GM08714 (cell line): ENCODE measurements around the gene NOSTRIN.
"Not testable (repeated sequence)": the region's sequence is repeated elsewhere in the genome, so short reads cannot be mapped to it uniquely, and the experiment has no call there.

Experiments used
- H3K4me3 ChIP-seq: fragments of 200-500 bp; sonication (Bioruptor generic); 2 replicates; pipeline ENCODE4 v1.5.1; 2014; ENCODE audit warnings: mild to moderate bottlenecking, low read length, inconsistent platforms
- ZNF274 ChIP-seq: IDR thresholded peaks from 2 replicates; pipeline ENCODE4 v1.6.1; 2012; ENCODE audit warnings: mild to moderate bottlenecking, low read depth, low read length

NOSTRIN gene, protein sequence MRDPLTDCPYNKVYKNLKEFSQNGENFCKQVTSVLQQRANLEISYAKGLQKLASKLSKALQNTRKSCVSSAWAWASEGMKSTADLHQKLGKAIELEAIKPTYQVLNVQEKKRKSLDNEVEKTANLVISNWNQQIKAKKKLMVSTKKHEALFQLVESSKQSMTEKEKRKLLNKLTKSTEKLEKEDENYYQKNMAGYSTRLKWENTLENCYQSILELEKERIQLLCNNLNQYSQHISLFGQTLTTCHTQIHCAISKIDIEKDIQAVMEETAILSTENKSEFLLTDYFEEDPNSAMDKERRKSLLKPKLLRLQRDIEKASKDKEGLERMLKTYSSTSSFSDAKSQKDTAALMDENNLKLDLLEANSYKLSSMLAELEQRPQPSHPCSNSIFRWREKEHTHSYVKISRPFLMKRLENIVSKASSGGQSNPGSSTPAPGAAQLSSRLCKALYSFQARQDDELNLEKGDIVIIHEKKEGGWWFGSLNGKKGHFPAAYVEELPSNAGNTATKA

GRCh38 chr2:168801961-168802858 lies at the start of gene NOSTRIN:
NOSTRIN (plus strand) TSS chr2:168802637; CDS start chr2:168802647, 10 bp downstream.
- H3K4me3 ChIP-seq, result no peak within 1 kb of the TSS
- TF ChIP-seq ZNF274, result no peak

- no peak for TF ChIP-seq ZNF274
- no peak overlapping the region for H3K4me3 ChIP-seq
Measured at GRCh38 chr2:168753765-168754329, 48.6 kb upstream of the NOSTRIN start.

GRCh38 chr2:168757223-168757622 lies 45.2 kb upstream of the NOSTRIN start:
- no peak overlapping the region for H3K4me3 ChIP-seq
- TF ChIP-seq ZNF274, result no peak

GRCh38 chr2:168758970-168759820 lies 43.2 kb upstream of the NOSTRIN start:
- no peak overlapping the region for H3K4me3 ChIP-seq
- TF ChIP-seq ZNF274, result no peak

GRCh38 chr2:168765401-168765800 lies 37.0 kb upstream of the NOSTRIN start:
- no peak overlapping the region for H3K4me3 ChIP-seq
- TF ChIP-seq ZNF274, result no peak

- no peak overlapping the region for H3K4me3 ChIP-seq
- TF ChIP-seq ZNF274, result no peak
Measured at GRCh38 chr2:168766600-168766999, 35.8 kb upstream of the NOSTRIN start.

GRCh38 chr2:168767258-168767657 lies 35.2 kb upstream of the NOSTRIN start:
- H3K4me3 ChIP-seq, result no peak overlapping the region
- TF ChIP-seq ZNF274, result no peak

- H3K4me3 ChIP-seq, result not testable (repeated sequence)
Measured at GRCh38 chr2:168768357-168768756, 34.1 kb upstream of the NOSTRIN start.

DNA sequence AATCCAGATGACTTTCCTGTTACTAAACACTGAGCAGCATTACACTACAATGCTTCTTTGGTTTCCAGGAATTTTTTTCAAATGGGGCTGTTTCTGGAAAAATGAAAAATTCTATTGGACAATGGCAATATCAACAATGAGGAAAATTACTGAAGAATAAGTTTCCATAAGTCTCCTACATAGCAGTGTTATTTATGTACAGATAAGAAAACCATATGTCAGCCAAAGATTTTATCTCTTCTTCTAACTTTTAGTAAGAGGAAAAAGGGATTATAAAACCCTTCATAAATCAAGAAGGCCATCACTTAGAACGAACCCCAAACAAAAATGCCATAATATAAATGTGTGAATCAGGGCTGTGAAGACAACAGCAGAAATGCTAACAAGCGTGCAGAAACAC lies 31.6 kb upstream of the NOSTRIN start:
- TF ChIP-seq ZNF274, result no peak
- no peak overlapping the region for H3K4me3 ChIP-seq

- TF ChIP-seq ZNF274, result no peak
- no peak overlapping the region for H3K4me3 ChIP-seq
Measured at GRCh38 chr2:168772704-168773103, 29.7 kb upstream of the NOSTRIN start.

DNA sequence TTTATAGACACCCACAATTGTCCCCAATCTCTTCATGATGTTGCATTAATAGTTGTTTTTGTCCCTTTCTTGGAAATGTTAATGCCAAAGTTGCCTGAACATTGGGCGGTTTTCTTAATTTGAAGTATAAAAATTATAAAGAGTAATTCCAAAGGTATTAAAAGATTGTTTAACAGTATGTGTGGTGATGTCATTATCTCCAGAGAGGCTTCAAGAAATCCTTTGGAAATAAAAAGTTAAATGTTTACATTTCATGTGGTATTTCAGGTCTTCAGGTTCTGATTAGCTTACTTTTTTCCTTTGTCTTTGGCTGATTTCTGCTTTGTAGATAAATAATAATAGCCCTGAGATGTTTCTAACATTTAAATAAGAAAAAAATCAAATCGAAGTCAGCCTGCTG lies 29.3 kb upstream of the NOSTRIN start:
- no peak overlapping the region for H3K4me3 ChIP-seq
- no peak for TF ChIP-seq ZNF274

GRCh38 chr2:168773719-168774521 lies 28.5 kb upstream of the NOSTRIN start:
- no peak for TF ChIP-seq ZNF274

GRCh38 chr2:168775837-168776236 lies 26.6 kb upstream of the NOSTRIN start:
- H3K4me3 ChIP-seq, result no peak overlapping the region
- TF ChIP-seq ZNF274, result no peak

More at GRCh38 chr2:168773719-168774521, 28.5 kb upstream of the NOSTRIN start:
- H3K4me3 ChIP-seq, result no peak overlapping the region

DNA sequence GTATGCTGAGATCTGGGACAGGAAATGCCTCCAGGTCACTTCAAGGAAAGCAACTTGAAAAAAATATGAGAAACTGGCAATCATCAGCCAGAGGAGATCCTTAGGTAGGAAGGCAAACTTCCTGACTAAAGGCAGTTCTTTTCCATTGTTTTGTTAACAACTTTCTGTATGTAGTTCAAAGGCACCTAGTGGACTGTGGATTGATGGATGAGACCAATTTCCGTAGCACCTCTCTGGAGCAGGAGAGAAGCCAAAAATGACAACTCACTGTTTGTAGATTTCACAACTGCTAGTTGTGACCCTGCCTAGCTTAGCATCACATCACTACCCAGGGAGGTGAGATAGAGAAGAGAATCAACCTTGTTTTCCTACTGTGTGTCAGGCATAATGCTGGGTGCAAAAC lies 21.8 kb upstream of the NOSTRIN start:
- no peak overlapping the region for H3K4me3 ChIP-seq
- no peak for TF ChIP-seq ZNF274
